Activated CD4-positive, CD25-positive, alpha-beta regulatory T cell treated with anti-CD3 and anti-CD28 coated beads, Interleukin-2, amount 50 U/mL, for 72 hours (primary cell): Measurements from ENCODE around the gene TFAP2B.

Experiments used
- DNase-seq: peaks from one replicate; pipeline ENCODE4 v3.0.0; 2021

The TFAP2B gene

GRCh38 chr6:50825375-50826036 lies 6.8 kb downstream of the TFAP2B start:
- no peak for DNase-seq

DNA sequence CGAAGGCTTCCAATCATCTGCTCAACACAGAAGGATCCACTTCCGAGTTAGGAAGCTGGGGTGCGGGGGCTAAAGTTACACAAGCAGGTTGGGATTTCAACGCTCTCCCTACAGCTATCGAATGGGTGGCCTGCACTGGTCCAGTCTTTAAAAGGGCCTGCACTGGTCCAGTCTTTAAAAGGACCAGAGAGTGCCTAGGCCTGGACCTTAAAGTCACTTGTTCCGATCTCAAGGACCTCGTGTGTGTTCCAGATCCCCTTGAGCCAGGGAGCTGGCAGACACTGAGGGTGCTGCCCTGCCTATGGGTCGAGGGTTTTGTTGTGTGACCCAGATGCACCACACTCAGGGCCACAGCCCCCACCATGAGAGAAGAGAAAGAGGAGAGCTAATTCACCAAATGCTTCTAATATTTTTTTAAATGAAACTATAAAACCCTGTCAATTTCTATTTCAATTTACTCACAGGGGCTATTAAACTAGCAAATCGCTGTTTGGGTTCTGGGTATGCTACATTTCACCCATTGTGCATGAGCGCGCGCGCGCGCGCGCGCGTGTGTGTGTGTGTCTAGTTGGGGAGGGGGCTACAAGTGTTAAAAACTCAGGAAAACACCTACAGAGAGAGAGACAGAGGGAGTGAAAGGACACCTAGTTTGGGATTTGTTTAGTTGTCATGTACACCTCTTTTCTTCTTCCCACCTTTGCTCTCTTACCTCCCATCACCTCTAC lies 7.5 kb downstream of the TFAP2B start:
- no peak for DNase-seq

GRCh38 chr6:50826803-50827202 lies 8.1 kb downstream of the TFAP2B start:
- DNase-seq: no peak

DNA sequence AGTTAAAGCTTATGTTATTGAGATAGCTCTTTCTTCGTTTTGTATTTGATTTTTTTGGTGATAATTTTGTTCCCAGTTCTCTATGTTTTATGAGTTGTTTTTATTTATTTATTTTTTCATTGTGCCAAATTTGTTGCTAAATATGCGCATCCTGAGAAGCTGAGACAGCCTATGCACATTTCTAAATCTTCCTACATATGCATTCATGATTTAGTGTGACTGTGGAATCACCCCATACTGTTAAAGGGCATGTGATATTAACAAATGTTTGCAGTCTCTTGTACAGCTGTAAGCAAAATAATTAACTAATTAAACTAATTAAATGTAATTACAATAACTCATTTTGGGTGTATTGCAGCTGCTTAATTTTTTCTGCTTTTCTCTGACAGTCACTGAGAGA lies 10.4 kb downstream of the TFAP2B start:
- DNase-seq: no peak

GRCh38 chr6:50829898-50830444 lies 11.3 kb downstream of the TFAP2B start:
- DNase-seq: no peak

- no peak for DNase-seq
Observed at GRCh38 chr6:50831186-50831585, 12.5 kb downstream of the TFAP2B start.

DNA sequence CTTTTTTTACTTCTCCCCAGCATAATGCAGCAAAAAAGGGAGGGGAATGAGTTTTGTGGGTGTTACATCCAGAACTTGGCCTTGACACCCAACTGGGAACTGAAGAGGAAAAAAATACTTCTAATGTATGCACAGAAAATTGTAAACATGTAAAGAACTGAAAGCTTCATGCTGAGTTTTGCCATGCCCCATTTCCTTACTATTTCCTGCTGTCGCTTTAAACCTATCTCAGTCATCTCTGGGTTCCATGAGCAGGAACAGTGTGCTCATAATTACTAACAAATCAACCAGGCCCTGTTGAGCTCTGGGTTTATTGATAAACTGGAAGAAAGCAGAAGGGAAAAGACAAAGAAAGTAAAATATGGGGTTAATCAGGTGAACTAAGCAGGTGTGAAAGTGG lies 14.2 kb downstream of the TFAP2B start:
- no peak for DNase-seq

DNA sequence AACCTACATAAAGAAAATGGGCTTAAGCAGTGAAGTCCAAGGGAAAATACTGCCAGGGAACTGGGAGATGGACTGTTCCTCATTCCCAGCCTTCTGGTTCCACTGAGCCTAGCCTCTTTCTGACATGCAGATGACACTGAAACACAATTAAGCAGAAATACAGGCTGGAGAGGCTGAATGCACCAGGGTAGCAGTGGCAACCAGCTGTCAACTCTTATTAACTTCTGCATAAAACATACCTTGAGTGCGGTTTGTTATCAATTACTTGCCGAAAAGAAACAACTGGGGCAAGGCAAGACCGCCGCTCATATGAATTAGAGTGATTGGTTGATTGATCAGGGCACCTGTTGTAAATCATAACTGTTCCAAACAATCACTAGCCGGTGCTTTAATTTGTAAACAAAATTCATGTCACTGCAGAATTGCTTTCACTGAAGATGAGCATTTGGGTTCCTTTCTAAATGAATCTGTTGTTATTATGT lies 16.3 kb downstream of the TFAP2B start:
- no peak for DNase-seq

GRCh38 chr6:50836231-50836630 lies 17.6 kb downstream of the TFAP2B start:
- no peak for DNase-seq

- DNase-seq: no peak
Observed at GRCh38 chr6:50837589-50838445, 19.1 kb downstream of the TFAP2B start.

DNA sequence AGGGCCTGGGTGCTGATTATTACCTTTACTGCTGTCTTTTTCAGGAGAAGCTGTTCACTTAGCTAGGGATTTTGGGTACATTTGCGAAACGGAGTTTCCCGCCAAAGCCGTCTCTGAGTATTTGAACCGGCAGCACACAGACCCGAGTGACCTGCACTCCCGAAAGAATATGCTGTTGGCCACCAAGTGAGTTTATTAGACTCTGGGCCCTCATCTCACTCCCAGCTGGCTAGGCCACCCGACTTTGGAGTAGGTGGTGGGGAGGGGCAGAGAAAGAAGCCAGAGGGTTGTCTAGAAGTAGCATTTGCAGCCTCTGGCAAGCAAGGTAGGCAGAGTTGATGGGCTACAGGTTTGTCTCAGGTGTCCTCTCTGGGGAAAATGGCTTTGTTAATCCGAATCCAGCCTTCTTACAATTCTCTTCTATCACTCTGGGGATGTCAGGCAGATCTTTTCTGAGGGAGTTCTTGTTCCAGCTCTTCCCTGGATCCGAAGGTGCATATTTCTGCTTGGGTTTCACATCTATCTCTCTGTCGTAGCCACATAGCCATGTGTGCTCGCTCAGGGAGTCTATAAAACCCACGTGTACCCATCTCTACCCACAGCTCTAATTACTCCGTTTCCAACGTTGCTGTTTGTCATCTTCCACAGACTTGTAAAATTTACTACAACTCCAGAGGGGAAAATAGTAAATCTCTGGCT lies 21.6 kb downstream of the TFAP2B start:
- DNase-seq: no peak

DNA sequence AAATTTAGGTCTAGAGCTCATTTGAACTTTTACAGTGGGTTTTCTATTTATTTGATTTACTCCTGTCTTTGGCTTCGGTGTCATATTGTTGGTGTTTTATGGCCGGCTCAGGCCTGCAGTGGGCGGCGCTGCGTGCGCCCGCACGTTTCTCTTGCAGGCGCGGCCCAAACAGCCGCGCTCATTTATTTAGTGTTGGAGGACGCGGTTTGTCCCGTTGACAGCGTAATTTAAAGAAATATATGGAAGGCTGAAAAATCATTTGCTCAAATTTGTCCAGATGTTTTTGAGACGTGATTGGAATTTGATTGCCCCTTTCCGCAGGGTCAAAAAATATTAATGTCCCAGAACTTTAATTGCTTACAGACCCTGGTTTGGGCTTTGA lies 22.1 kb downstream of the TFAP2B start:
- DNase-seq: no peak

GRCh38 chr6:50842446-50842845 lies 23.8 kb downstream of the TFAP2B start:
- DNase-seq: no peak

DNA sequence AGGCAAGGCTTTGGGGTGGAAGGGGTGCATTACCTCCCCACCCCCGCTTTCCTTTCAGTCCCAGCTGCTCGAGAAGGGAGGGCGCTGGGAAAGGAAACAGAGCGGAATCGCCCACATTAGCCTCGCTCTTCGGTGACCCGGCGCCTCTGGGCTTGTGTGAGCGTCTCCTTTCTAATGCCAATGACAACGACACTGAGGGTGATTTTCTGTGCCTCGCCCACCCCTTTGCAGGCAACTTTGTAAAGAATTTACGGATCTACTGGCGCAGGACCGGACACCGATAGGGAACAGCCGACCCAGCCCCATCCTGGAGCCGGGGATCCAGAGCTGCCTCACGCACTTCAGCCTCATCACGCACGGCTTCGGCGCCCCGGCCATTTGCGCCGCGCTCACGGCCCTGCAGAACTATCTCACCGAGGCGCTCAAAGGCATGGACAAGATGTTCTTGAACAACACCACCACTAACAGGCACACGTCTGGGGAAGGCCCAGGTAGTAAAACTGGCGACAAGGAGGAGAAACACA lies 24.3 kb downstream of the TFAP2B start:
- no peak for DNase-seq

- no peak for DNase-seq
Observed at GRCh38 chr6:50843842-50844241, 25.2 kb downstream of the TFAP2B start.

- no peak for DNase-seq
Observed at GRCh38 chr6:50845499-50846143, 26.9 kb downstream of the TFAP2B start.

- DNase-seq: no peak
Observed at GRCh38 chr6:50846144-50846851, 27.6 kb downstream of the TFAP2B start.

GRCh38 chr6:50846852-50847155 lies 28.1 kb downstream of the TFAP2B start:
- no peak for DNase-seq

DNA sequence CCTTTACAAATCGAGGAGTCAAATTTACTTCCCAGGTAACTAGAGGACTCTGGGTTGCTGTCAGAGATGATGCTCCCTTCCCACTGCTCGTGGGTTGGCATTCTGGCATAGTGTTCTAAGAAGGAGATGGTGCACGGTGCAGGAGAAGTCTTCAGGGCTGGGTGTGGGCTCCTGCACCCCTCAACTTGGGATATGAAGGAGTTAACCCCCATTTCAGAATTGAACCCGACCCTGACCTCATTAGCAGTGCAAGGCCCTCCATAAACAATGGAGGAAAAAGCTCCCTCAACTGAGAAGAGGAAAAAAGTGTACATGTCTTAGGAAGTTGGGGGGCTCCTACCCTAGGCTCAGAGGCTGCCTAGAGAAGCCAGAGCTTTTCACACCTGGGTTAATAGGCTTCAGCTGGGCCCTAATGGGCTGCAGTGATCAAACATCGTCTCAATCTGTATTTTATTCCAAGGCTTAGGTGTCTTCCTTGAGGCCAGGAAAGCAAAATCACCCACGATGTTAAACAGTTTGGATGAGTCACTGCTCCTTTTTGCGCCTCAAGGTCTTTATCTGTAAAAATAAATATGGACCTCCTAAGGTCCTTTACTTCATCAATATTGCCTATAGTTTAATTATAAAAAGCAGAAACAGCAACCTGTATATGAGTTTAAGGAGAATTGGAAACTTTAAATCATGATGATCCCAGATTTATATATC lies 29.4 kb downstream of the TFAP2B start:
- no peak for DNase-seq

- no peak for DNase-seq
Observed at GRCh38 chr6:50848989-50849795, 30.5 kb downstream of the TFAP2B start.
